Measurements from ENCODE around the gene POGLUT3. TPM values are rescaled to one million over a fixed set of nuclear protein-coding genes. Genes with fewer than 3 reads are reported as not detected.

Gene POGLUT3
- total and polyA plus RNA-seq, 2 of the 4 experiments (the other 2 are of a cell fraction), result 31.7 to 34.8 TPM

DNA sequence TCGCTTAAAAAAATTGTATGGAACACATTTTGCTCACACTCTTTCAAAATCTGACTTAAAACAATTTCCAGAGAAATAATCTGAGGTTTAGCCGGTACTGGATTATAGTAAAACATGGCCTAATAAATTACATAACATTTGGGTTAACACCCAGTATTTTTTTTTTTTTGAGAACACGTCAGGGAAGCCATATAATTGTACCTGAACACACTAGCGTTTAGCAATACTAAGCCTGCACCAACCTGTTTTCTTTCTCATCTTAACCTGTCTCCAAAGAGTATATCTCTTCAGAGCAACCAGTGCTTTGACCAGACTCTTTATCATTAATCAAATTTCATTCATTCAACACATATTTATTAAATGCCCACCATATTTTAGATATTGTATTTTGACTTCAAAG is 2.0 kb upstream of the POGLUT3 start:
- Histone ChIP-seq H3K36me3 (ENCODE audit: control insufficient read depth, insufficient read depth, low read length) (no peaks in the 10 kb centered on the region), H4K20me1 (ENCODE audit: insufficient read depth, low read length) (no peaks in the 10 kb centered on the region), H4K91ac (ENCODE audit: insufficient read depth, low read depth, low read length) (no peak overlapping the region), H2AK5ac (ENCODE audit: low read depth, low read length) (no peak overlapping the region), H3K23ac (ENCODE audit: low read depth, low read length) (no peak overlapping the region), H2BK15ac (ENCODE audit: low read depth, low read length) (no peak overlapping the region), H3K9me3 (ENCODE audit: control insufficient read depth, insufficient read depth, low read length) (no peaks in the 10 kb centered on the region), H3K4ac (ENCODE audit: low read depth, low read length) (no peak overlapping the region), H3K18ac (ENCODE audit: low read depth, low read length) (no peak overlapping the region), H2BK120ac (ENCODE audit: low read depth, low read length) (no peak overlapping the region), H3K9me1 (ENCODE audit: insufficient read depth, low read length) (peaks cover 1% of the 10 kb centered on the region; the same call in 1 of the 2 replicates), H2BK5ac (ENCODE audit: low read depth, low read length, poor library complexity, severe bottlenecking) (no peak overlapping the region), H2AK9ac (replicated peaks; ENCODE audit: low read depth, low read length, poor library complexity) (no peak overlapping the region), H2BK20ac (ENCODE audit: low read depth, low read length) (no peak overlapping the region), H3K4me1 (ENCODE audit: control insufficient read depth, insufficient read depth, low read length) (peaks cover 3% of the 10 kb centered on the region), H3K27me3 (ENCODE audit: control insufficient read depth, insufficient read depth, low read length) (no peaks in the 10 kb centered on the region), H3K9ac (ENCODE audit: low read depth, low read length) (no peak overlapping the region), H3K4me3 (ENCODE audit: insufficient read depth, low read depth, low read length) (no peak overlapping the region), H4K8ac (ENCODE audit: low read depth in 2 of 2, low read length in 2 of 2) (no peak overlapping the region), H4K5ac (ENCODE audit: low read depth, low read length) (no peak overlapping the region), H3K79me1 (ENCODE audit: low read depth in 1 of 2, low read length in 2 of 2) (peaks cover 12 to 24% of the 10 kb centered on the region in 2 experiments; a peak in 3 of 4 replicates), H3K56ac (ENCODE audit: extremely low read depth, insufficient read depth, low read length) (no peak overlapping the region), H3K4me2 (ENCODE audit: low read depth, low read length) (no peak overlapping the region), H2AFZ (replicated peaks; ENCODE audit: low read length, poor library complexity) (no peak overlapping the region), H3K27ac (ENCODE audit: insufficient read depth, low read length) (no peak overlapping the region), H3K14ac (replicated peaks; ENCODE audit: low read depth, low read length) (no peak overlapping the region)
- intact Hi-C loops (cut with micrococcal nuclease), result no loop called here
- in situ Hi-C loops (cut with MboI; ENCODE audit: low sequenced_read_pairs), result no loop called here
- CTCF ChIA-PET, result no interaction called here
- no TSS peak for BruUV-seq (replicated peaks)
- no peak for TF ChIP-seq POLR2A (IDR thresholded peaks at IDR 0.05; ENCODE audit: low read depth, low read length)
- no peak for TF ChIP-seq RAD21 (IDR thresholded peaks at IDR 0.05; ENCODE audit: low read length)
- no peak for TF ChIP-seq BHLHE40 (IDR thresholded peaks at IDR 0.05; ENCODE audit: low read depth, low read length)
- no peak for ATAC-seq (ENCODE audit: low read depth)
- no peak for DNase-seq
- dilution Hi-C loops (cut with HindIII; ENCODE audit: low sequenced_read_pairs, unreplicated experiment), result no loop called here
- POLR2A ChIA-PET (ENCODE audit: unreplicated experiment), result no interaction called here
- WGBS, 2 experiments (ENCODE audit: extremely low coverage in 2 of 2, insufficient read length in 1 of 2), result no CpG with 5 or more reads among the region's 4 CpGs

All from IMR-90 (cell line).